Nephron progenitor cell (in vitro differentiated cells): Measurements from ENCODE around the gene LHB.
"Not testable (repeated sequence)": the region's sequence is repeated elsewhere in the genome, so short reads cannot be mapped to it uniquely, and the experiment has no call there.

ENCODE experiments used
- DNase-seq: peaks from one replicate; pipeline ENCODE4 v3.0.0; 2021
- H3K27ac Mint-ChIP-seq: 2 replicates; pipeline ENCODE4 v1.8.0; 2021; ENCODE audit warnings: mild to moderate bottlenecking, moderate library complexity, mixed read lengths
- H3K27me3 Mint-ChIP-seq: 2 replicates; pipeline ENCODE4 v1.8.0; 2021; ENCODE audit warnings: mild to moderate bottlenecking, low read depth, mixed read lengths; ENCODE audit not compliant: poor library complexity
- H3K36me3 Mint-ChIP-seq: 2 replicates; pipeline ENCODE4 v1.8.0; 2021; ENCODE audit warnings: low read depth, mixed read lengths
- H3K4me1 Mint-ChIP-seq: 2 replicates; pipeline ENCODE4 v1.8.0; 2021; ENCODE audit warnings: mixed read lengths
- H3K4me3 Mint-ChIP-seq: 2 replicates; pipeline ENCODE4 v1.8.0; 2021; ENCODE audit warnings: mild to moderate bottlenecking, moderate library complexity, mixed read lengths
- H3K9me3 Mint-ChIP-seq: 2 replicates; pipeline ENCODE4 v1.8.0; 2021; ENCODE audit warnings: mild to moderate bottlenecking, moderate library complexity, mixed read lengths
- TF ChIP-seq, protein P1 (sequence below): fragments of 200-600 bp; sonication (generic); IDR thresholded peaks from 2 replicates; pipeline ENCODE4 v1.5.0; 2021; ENCODE audit warnings: antibody characterized with exemption

LHB gene

GRCh38 chr19:49061000-49061399 is 44.1 kb upstream of the LHB start:
- H3K36me3 Mint-ChIP-seq, result no peaks in the 10 kb centered on the region
- H3K27me3 Mint-ChIP-seq, result peaks cover 42% of the 10 kb centered on the region
- TF ChIP-seq, protein P1, sequence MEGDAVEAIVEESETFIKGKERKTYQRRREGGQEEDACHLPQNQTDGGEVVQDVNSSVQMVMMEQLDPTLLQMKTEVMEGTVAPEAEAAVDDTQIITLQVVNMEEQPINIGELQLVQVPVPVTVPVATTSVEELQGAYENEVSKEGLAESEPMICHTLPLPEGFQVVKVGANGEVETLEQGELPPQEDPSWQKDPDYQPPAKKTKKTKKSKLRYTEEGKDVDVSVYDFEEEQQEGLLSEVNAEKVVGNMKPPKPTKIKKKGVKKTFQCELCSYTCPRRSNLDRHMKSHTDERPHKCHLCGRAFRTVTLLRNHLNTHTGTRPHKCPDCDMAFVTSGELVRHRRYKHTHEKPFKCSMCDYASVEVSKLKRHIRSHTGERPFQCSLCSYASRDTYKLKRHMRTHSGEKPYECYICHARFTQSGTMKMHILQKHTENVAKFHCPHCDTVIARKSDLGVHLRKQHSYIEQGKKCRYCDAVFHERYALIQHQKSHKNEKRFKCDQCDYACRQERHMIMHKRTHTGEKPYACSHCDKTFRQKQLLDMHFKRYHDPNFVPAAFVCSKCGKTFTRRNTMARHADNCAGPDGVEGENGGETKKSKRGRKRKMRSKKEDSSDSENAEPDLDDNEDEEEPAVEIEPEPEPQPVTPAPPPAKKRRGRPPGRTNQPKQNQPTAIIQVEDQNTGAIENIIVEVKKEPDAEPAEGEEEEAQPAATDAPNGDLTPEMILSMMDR, result no peak
- DNase-seq, result no peak
- no peak overlapping the region for H3K27ac Mint-ChIP-seq
- no peak overlapping the region for H3K4me3 Mint-ChIP-seq
- no peaks in the 10 kb centered on the region for H3K9me3 Mint-ChIP-seq
- H3K4me1 Mint-ChIP-seq, result peaks cover 62% of the 10 kb centered on the region

- Mint-ChIP-seq H3K27me3 (peaks cover 47% of the 10 kb centered on the region), H3K4me1 (peaks cover 48% of the 10 kb centered on the region), H3K27ac (no peak overlapping the region), H3K9me3 (no peaks in the 10 kb centered on the region), H3K4me3 (no peak overlapping the region), H3K36me3 (no peaks in the 10 kb centered on the region)
- TF ChIP-seq, protein P1, result no peak
- DNase-seq, result no peak
Measured at GRCh38 chr19:49059053-49059452, 42.2 kb upstream of the LHB start.

DNA sequence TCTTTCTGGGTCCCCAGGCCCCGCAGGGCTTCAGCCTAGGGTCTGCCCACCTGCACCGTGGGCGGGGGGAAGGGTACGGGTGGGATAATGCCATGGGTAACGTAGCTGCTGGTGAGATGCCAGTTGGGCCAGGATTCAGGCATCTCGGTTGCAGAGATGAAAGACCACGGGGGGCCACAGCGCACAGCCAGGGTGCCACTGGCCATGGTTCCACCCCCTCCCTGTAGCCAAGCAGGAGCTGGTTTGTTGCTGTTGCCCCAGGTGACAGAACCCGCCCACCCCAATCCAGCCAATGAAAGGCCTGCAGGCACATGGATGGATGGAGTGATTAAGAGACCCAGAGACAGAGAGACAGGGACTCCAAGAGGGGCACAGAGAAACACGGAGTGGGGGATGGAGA is 41.7 kb upstream of the LHB start:
- DNase-seq, result no peak

GRCh38 chr19:49057636-49058234 is 40.8 kb upstream of the LHB start, which contains the start of gene CGB7:
TSS of gene CGB7 (minus strand) at chr19:49057749. CDS start at chr19:49055375, 2,374 bp downstream.
- TF ChIP-seq, protein P1, result no peak
- Mint-ChIP-seq H3K4me1 (peaks cover 38% of the 10 kb centered on the region), H3K4me3 (peak within 1 kb of the TSS; percentile 72), H3K36me3 (no peaks in the 10 kb centered on the region), H3K9me3 (no peaks in the 10 kb centered on the region), H3K27me3 (peaks cover 47% of the 10 kb centered on the region), H3K27ac (no peak within 1 kb of the TSS)
- DNase-seq, result peak; percentile 89

More for the DNA sequence above, 41.7 kb upstream of the LHB start:
- Mint-ChIP-seq H3K36me3 (no peaks in the 10 kb centered on the region), H3K4me3 (peak overlapping the region; percentile 72), H3K27me3 (peaks cover 51% of the 10 kb centered on the region), H3K9me3 (no peaks in the 10 kb centered on the region), H3K27ac (no peak overlapping the region), H3K4me1 (peaks cover 43% of the 10 kb centered on the region)
- TF ChIP-seq, protein P1, result no peak

GRCh38 chr19:49056902-49057596 is 40.2 kb upstream of the LHB start:
- not testable (repeated sequence) for H3K36me3 Mint-ChIP-seq

GRCh38 chr19:49056101-49056901 is 39.4 kb upstream of the LHB start:
- H3K27ac Mint-ChIP-seq, result no peak overlapping the region
- peaks cover 38% of the 10 kb centered on the region for H3K4me1 Mint-ChIP-seq
- H3K9me3 Mint-ChIP-seq, result no peaks in the 10 kb centered on the region
- H3K4me3 Mint-ChIP-seq, result peak overlapping the region; percentile 72
- H3K36me3 Mint-ChIP-seq, result no peaks in the 10 kb centered on the region
- H3K27me3 Mint-ChIP-seq, result peaks cover 49% of the 10 kb centered on the region
- TF ChIP-seq, protein P1, result peak; percentile 17
- peak; percentile 83 for DNase-seq

More at GRCh38 chr19:49056902-49057596, 40.2 kb upstream of the LHB start:
- Mint-ChIP-seq H3K4me1 (peaks cover 38% of the 10 kb centered on the region), H3K4me3 (peak overlapping the region; percentile 72), H3K27me3 (peaks cover 47% of the 10 kb centered on the region)
- not testable (repeated sequence) for H3K27ac Mint-ChIP-seq, H3K9me3 Mint-ChIP-seq, DNase-seq

DNA sequence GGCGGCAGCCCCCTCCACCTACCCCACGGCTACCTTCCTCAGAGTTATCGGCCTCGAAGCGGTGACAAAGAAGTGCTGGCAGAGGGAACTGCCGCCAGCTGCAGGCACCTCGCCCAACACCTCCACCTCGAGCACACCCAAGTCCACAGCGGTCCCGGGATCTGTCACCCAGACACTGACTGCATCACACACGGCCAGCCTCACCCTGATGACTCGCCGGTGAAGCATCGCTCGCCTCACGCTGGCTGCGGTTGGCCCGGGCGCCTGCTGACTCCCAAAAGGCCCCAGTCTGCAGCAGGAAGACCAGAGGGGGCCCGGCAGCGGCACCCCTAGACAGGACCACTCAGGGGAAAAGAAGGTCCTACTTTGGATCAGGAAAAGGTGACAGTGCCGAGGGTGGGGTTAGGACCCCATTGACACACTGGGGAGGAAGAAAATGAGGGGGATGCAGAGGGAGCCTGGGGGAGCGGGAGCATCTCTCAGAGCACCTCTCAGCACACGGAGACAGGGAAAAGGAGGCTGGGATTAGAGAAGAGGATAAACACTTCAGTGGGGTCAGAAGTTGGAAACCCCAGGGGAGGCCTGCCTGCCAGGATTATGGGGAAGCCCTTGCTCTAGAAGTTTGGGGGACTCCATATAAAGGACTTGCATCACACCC is 33.6 kb upstream of the LHB start:
- peaks cover 17% of the 10 kb centered on the region for H3K27me3 Mint-ChIP-seq
- not testable (repeated sequence) for H3K27ac Mint-ChIP-seq, DNase-seq, H3K4me3 Mint-ChIP-seq, H3K4me1 Mint-ChIP-seq, H3K9me3 Mint-ChIP-seq, H3K36me3 Mint-ChIP-seq

DNA sequence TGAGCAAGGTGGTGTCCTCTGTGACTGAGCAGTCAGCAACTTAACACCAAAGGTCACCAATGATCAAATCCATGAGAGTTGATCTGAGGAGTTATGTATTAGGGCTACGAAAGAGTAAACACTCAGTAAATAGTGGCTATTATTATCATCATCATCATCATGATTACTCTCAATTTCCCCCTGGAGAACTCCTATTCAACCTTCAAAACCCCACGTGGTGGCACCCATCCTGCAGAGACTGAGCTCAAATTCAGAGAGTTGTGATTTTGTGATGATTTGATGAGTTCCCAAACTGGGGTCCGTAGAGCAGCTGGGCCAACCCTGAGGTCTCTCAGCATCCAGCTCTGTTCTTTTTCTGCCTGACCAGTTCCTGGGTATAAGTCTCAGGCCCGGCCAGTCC is 32.9 kb upstream of the LHB start:
- not testable (repeated sequence) for H3K9me3 Mint-ChIP-seq, H3K4me3 Mint-ChIP-seq, H3K36me3 Mint-ChIP-seq, DNase-seq, H3K4me1 Mint-ChIP-seq
- Mint-ChIP-seq H3K27ac (peak overlapping the region; percentile 55), H3K27me3 (peaks cover 18% of the 10 kb centered on the region)
